Prostate gland (tissue), 2 donors: ENCODE data around the gene VENTX.

Source experiments
- POLR2A ChIP-seq: fragments of 450-650 bp; IDR thresholded peaks from one replicate; pipeline ENCODE4 v1.6.1; 2016; ENCODE audit warnings: antibody characterized with exemption, mild to moderate bottlenecking
- TF ChIP-seq, protein P1 (sequence below), 4 experiments: fragments of 200-600 bp in 2 of 4; fragments of 450-650 bp in 2 of 4; sonication (generic) in 2 of 4; IDR thresholded peaks; 1 replicate in 3 of 4; 2 replicates in 1 of 4; pipeline ENCODE4 v1.5.1; 2016 to 2019; ENCODE audit warnings: antibody characterized with exemption in 4 of 4, mild to moderate bottlenecking in 2 of 4, moderate library complexity in 2 of 4

DNA sequence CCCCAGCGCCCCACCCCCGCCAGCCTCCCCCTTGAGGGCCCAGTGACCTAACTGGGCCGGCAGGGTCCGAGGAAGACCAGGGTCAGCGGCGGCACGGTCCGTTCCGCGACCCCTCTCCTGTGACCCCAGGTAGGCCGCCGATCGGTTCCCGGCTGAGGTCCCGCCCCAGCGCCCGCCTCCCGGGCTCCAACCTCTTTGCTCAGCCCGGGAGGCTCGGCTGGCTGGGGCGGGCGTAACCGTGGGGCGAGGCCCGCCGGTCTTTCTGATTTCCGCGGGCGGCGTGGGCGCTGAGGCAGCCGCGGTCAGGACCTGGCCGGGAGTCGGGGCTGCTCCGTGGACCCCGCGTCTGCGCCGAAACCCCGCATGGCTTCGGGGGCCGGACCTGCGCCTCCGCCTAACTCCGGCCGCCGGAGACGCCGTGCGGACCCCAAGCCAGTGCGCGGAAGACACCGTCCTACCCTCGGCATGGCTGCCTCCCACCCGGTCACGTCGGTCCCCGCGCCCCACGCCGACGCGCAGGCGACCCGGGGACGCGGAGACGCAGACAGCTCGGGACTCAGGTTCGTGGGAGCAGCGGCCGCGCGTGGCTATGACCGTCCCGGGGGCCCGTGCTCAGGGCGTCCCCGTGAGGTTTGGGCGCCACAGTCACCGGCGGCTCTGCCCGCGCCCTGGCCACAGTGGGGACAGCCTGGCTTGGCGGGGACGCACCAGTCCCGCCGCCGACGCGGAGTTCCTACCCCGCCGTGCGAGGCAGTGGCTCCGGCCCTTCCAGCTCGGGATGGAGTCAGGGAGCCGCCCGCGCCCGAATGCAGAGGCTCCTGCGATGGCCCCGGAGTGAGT is 1.0 kb upstream of the VENTX start:
- no peak for TF ChIP-seq POLR2A
- TF ChIP-seq, protein P1, sequence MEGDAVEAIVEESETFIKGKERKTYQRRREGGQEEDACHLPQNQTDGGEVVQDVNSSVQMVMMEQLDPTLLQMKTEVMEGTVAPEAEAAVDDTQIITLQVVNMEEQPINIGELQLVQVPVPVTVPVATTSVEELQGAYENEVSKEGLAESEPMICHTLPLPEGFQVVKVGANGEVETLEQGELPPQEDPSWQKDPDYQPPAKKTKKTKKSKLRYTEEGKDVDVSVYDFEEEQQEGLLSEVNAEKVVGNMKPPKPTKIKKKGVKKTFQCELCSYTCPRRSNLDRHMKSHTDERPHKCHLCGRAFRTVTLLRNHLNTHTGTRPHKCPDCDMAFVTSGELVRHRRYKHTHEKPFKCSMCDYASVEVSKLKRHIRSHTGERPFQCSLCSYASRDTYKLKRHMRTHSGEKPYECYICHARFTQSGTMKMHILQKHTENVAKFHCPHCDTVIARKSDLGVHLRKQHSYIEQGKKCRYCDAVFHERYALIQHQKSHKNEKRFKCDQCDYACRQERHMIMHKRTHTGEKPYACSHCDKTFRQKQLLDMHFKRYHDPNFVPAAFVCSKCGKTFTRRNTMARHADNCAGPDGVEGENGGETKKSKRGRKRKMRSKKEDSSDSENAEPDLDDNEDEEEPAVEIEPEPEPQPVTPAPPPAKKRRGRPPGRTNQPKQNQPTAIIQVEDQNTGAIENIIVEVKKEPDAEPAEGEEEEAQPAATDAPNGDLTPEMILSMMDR (IDR thresholded peaks at IDR 0.05), result no peak
